ENCODE measurements around the gene SNRNP27.
"Not testable (repeated sequence)": the region's sequence is repeated elsewhere in the genome, so short reads cannot be mapped to it uniquely, and the experiment has no call there.

The SNRNP27 gene

DNA sequence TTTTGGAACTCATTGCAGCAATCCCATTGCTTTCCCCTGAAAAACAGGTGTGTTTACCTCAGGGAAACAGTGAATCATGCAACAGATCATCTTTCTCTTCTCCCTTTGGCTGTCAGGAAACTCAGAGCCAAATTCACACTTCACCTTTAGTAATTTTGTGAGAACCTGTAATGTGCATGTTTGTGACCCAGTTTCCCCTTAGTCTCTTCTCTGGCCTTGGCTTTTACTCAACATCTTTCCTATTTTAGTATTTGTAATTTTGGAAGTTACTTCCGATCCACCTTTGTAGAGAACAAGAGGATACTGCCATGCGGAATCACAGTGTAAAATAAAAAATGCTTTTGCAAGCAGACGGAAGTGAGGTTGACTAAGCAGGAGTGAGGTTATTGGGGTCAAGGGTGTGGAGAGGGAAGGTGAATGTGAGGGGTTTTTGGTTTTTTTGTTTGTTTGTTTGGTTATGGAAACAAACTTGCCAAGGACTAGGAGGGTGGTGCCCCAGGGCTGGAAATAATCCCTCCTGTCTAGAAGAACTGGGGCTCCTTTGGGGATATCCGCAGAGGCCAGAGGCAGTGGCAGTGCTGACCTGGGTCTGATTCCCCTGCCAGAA is 53.7 kb downstream of the SNRNP27 start:
- no peak for DNase-seq

GRCh38 chr2:69948032-69948962 is 54.5 kb downstream of the SNRNP27 start:
- DNase-seq: no peak

DNA sequence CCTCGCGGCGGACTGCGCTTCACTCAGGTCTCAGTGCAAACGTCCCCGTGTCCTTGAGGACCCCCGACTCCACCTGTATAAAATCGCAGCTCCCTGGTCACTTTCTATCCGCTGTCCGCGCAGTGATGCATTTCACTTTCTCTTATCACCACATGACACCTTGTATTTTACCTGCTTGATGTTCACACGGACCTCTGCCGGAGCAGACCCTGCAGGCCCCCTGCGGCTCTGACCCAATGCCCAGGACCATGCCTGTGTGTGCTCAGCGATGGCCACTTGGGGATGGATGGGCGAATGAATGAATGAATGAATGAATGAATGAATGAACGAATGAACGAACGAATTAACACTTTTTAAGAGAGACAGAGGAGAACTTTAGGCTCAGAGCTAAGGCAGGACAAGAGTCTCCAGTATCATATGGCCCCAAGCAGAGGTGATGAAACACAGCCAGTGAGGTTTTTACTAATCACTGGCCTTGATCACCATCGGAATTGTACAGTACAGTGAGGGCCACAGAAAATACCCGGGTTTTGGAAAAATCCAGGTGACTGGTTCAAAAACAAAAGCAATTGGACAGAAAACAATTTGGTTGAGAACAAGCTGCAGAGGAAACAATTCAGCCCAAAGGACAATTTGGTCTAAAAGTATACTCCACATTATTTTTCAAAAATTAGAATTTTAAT is 55.3 kb downstream of the SNRNP27 start:
- no peak for DNase-seq

DNA sequence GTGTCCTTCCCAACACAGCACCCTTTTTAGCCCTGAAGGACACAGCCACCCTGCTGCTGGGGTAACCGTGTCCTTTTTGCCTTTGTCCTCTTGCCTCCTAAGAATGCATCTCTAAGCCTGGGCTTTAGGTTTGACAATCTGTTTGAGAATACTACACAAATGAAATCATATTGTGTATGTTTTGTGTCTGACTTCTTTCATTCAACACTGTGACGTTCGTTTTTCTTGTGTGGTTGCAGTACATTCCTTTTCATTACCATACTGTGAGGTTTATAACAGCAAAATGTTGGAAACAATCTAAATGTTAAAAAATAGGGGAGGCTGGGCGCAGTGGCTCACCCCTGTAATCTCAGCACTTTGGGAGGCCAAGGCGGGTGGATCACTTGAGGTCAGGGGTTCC is 56.5 kb downstream of the SNRNP27 start:
- DNase-seq: no peak

GRCh38 chr2:69950671-69951070 is 56.9 kb downstream of the SNRNP27 start:
- not testable (repeated sequence) for DNase-seq

DNA sequence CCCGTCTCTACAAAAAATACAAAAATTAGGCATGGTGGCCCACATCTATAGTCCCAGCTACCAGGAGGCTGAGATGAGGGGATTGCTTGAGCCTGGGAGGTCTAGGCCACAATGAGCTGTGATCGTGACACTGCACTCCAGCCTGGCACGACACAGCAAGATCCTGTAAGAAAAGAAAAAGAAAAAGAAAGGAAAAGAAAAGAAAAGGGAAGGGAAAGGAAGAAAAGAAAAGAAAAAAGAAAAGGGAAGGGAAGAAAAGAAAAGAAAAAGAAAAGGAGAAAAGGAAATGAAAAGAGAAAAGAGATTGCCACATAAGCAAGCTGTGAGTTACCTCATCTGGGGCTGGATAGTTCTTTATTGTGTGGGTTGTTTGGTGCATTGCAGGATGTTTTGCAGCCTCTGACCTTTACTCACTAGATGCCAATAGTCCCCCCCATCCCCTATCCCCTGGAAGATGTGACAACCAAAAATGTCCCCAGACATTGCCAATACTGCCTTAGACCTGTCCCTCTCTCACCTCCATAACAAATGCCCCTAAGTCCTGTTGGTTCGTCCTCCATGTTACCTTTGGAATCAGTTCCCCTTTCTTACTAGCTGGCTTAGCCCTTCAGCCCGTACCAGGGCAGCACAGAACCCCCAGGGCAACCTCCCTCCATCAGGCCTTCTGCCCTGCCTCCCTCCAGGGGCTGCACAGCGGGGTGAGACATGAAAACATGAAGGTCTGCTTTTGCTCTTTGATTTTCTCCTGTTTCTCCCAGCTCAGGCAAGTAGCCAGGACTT is 58.8 kb downstream of the SNRNP27 start:
- DNase-seq: no peak

GRCh38 chr2:69954084-69954483 is 60.3 kb downstream of the SNRNP27 start:
- no peak for DNase-seq
